Ishikawa (cell line): ENCODE data around the gene EVL.

Source experiments
- CEBPB ChIP-seq: IDR thresholded peaks from 2 replicates; pipeline ENCODE4 v1.6.1; 2012
- EGR1 ChIP-seq: IDR thresholded peaks from 2 replicates; pipeline ENCODE4 v1.6.1; 2012
- EP300 ChIP-seq: IDR thresholded peaks from 2 replicates; pipeline ENCODE4 v1.6.1; 2012; ENCODE audit warnings: borderline replicate concordance
- FOXM1 ChIP-seq: IDR thresholded peaks from 2 replicates; pipeline ENCODE4 v1.6.1; 2012; ENCODE audit warnings: low read depth, borderline replicate concordance
- MAX ChIP-seq: IDR thresholded peaks from 2 replicates; pipeline ENCODE4 v1.6.1; 2012
- NFIC ChIP-seq: IDR thresholded peaks from 2 replicates; pipeline ENCODE4 v1.6.1; 2012
- RAD21 ChIP-seq: IDR thresholded peaks from 2 replicates; pipeline ENCODE4 v1.6.1; 2012; ENCODE audit warnings: low read depth
- REST ChIP-seq: IDR thresholded peaks from 2 replicates; pipeline ENCODE4 v1.6.1; 2012; ENCODE audit warnings: low read depth, mild to moderate bottlenecking
- TAF1 ChIP-seq: IDR thresholded peaks from 2 replicates; pipeline ENCODE4 v1.6.1; 2012; ENCODE audit warnings: low read depth, mild to moderate bottlenecking
- TEAD4 ChIP-seq: IDR thresholded peaks from 2 replicates; pipeline ENCODE4 v1.6.1; 2012
- USF1 ChIP-seq: IDR thresholded peaks from 2 replicates; pipeline ENCODE4 v1.6.1; 2012
- YY1 ChIP-seq: IDR thresholded peaks from 2 replicates; pipeline ENCODE4 v1.6.1; 2012; ENCODE audit warnings: low read depth

GRCh38 chr14:100150932-100151587, 85.8 kb downstream of the EVL start:
- TF ChIP-seq RAD21 (no peak), NFIC (no peak), FOXM1 (no peak), EGR1 (no peak), MAX (no peak), YY1 (no peak), EP300 (no peak), REST (no peak), TEAD4 (no peak), USF1 (no peak), CEBPB (no peak), TAF1 (no peak)
